Left hindlimb (tissue), 1 donor: ENCODE results near the gene HES1.
A peak's percentile ranks its signal among the peaks of the same experiment; 100 is the strongest.
"Not testable (repeated sequence)": the region's sequence is repeated elsewhere in the genome, so short reads cannot be mapped to it uniquely, and the experiment has no call there.

Experiments used
- DNase-seq: peaks from one replicate; pipeline ENCODE4 v3.0.0-alpha.2; 2018

The HES1 gene

GRCh38 chr3:194135806-194136518, at the start of gene HES1:
HES1 (plus strand) TSS chr3:194136148; CDS start chr3:194136381, 233 bp downstream.
- DNase-seq: peak; percentile 96

GRCh38 chr3:194086388-194087075, 49.4 kb upstream of the HES1 start:
- no peak for DNase-seq

GRCh38 chr3:194087280-194087679, 48.7 kb upstream of the HES1 start:
- no peak for DNase-seq

GRCh38 chr3:194087995-194088855, 47.7 kb upstream of the HES1 start:
- DNase-seq: no peak

- no peak for DNase-seq
Measured at GRCh38 chr3:194089357-194090177, 46.4 kb upstream of the HES1 start.

GRCh38 chr3:194090178-194090555, 45.8 kb upstream of the HES1 start:
- DNase-seq: not testable (repeated sequence)

GRCh38 chr3:194090716-194091115, 45.2 kb upstream of the HES1 start:
- no peak for DNase-seq

GRCh38 chr3:194091141-194091540, 44.8 kb upstream of the HES1 start:
- no peak for DNase-seq

GRCh38 chr3:194091897-194092296, 44.1 kb upstream of the HES1 start:
- DNase-seq: not testable (repeated sequence)

GRCh38 chr3:194092881-194093301, 43.1 kb upstream of the HES1 start:
- no peak for DNase-seq

- DNase-seq: no peak
Measured at GRCh38 chr3:194093842-194094241, 42.1 kb upstream of the HES1 start.

- DNase-seq: peak; percentile 59
Measured at GRCh38 chr3:194095464-194095863, 40.5 kb upstream of the HES1 start.

GRCh38 chr3:194095902-194096301, 40.0 kb upstream of the HES1 start:
- no peak for DNase-seq

GRCh38 chr3:194097141-194097882, 38.6 kb upstream of the HES1 start:
- no peak for DNase-seq

GRCh38 chr3:194098081-194098842, 37.7 kb upstream of the HES1 start:
- peak; percentile 76 for DNase-seq

- no peak for DNase-seq
Measured at GRCh38 chr3:194098843-194099183, 37.1 kb upstream of the HES1 start.

GRCh38 chr3:194099215-194099614, 36.7 kb upstream of the HES1 start:
- no peak for DNase-seq

- no peak for DNase-seq
Measured at GRCh38 chr3:194100856-194101390, 35.0 kb upstream of the HES1 start.

- no peak for DNase-seq
Measured at GRCh38 chr3:194101592-194102432, 34.1 kb upstream of the HES1 start.

- DNase-seq: no peak
Measured at GRCh38 chr3:194102436-194102835, 33.5 kb upstream of the HES1 start.
